GM18519 (cell line): ENCODE results near the gene WDR43.

Experiments
- ATAC-seq: cut with Tn5 transposase; IDR thresholded peaks from one replicate; pipeline ENCODE4 v1.9.1; 2021; ENCODE audit warnings: mild to moderate bottlenecking, moderate library complexity; ENCODE audit not compliant: unreplicated experiment, low FRiP score

Gene WDR43

DNA sequence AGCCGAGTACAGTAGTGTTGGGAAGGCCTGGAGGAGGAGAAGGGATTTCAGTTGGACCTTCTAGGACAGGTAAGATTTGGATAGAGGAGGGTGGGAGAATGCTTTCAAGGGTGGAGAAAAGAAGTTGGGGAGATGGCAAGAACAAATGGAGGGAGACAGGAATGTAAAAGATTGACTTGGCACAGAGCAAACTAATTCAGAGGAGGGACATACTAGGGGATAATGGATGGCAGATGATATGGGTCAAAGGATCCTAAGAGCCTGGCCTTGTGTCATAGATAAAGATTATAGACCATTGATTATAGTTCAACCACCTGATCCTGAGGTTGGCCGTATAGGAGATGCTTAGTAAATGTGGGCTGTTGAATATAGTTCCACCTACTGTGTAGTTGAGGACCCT, 12.4 kb downstream of the WDR43 start:
- ATAC-seq: no peak

DNA sequence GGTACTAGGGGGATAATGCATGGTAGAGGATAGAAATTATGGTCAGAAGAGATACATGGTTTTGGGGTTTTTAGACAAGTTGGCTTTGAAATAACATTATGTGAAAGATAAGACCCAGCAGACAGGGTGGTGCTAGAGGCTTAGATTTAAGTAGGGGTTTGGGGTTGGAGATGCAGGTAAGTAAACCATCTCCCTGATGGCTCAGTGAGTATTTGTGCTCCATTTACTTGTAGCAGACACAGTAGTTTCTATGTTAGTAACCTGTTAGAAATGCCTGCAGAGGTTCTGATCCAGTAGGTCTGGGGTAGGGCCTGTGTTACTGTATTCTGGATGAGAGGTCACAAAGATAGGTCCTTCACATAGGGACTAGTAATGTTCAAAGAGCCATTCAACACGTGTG, 13.7 kb downstream of the WDR43 start:
- no peak for ATAC-seq

DNA sequence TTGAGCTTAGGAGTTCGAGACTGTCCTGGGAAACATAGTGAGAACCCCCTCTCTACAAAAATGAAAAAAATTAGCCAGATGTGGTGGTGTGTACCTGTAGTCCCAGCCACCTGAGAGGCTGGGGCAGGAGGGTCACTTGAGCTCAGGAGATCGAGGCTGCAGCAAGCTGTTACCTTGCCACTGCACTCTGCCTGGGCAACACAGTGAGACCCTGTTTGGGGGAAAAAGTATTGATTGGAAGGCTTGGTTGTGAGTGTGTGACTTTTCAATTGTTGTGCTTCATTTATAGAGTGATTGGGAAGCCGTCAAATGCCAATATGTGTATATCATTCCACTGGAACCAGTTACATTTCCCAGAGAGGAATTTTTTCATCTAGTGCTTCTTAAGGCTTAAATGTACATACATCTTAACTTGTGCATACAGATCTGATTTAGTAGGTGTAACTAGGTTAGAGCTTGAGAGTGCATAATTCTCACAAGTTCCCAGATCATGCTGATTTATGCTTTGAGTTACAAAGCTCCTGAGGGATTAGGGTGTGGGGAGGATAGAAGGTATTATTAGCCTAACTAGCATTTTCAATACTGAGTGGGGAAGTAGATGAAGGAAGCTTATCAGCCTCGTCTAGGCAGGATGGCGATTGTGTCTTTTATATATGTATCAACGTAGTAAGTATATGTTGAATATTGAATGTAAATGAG, 15.3 kb downstream of the WDR43 start:
- ATAC-seq: no peak

DNA sequence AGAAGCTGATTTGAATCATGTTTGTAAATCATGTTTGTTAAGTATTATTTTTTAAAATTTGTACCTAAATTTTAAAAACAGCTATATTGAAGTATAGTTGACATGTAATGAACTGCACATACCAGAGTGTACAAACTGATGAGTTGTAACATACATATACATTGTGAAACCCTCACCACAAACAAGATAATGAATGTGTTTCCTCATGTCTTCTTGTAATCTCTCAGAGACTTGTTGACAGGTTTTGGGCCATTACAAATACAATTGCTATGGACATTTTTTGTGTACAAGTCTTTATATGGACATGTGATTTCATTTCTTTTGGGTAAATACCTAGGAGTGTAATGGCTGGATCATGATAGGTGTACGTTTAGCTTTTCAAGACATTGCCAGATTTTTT, 21.5 kb downstream of the WDR43 start:
- ATAC-seq: no peak

DNA sequence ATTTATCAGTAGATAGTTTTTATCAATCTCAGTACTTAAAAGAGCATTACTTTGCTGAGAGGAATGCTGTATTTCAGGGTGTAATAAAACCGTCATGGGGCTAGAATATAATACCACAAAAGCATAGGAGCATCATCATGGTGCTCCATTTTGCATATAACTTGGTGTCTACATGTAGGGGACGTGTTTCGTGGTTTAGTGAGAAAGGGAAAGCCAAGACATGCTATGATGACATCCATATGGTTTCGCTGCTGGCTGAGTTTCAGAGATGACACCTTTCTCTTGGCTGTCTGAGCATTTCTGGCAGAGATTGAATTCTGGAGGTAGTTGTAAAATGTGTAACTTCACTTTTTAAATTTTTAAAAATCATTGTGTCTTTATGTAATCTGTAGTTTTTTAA, 32.4 kb downstream of the WDR43 start:
- no peak for ATAC-seq

DNA sequence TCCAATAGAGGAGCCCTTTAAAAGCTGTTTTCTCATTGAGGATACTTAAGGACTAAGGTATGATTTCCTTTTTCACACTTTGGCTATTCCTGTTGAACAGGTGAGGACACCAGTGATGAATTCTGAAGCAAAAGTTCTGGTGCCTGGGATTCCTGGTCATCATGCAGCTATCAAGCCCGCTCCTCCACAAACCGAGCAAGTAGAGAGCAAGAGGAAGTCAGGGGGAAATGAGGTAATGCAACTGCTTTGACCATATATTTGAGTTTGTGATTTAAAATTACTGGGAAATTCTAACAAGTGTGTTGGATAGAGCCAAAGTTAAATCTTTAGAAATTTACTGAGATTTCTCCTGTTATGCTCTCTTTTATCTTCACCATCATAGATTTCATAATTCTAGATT, 33.0 kb downstream of the WDR43 start:
- ATAC-seq: no peak

DNA sequence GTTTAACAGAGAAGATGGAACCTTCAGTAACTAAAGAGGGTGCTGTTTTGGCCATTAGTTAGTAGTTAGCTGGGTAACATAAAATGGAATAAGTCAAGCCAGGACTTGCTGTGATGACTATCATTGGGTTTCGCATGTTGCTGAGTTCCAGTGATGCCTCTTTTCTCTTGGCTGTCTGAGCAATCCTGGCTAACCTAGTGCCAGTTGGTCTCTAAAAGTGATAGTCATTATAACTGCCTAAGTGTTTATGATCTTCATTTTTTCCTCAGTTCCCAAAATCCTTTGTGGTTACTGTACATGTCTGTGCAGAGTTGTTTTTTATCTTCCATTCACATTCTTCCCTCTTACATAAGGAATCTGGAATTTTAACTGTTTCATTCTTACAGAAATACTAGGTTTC, 33.4 kb downstream of the WDR43 start:
- no peak for ATAC-seq

DNA sequence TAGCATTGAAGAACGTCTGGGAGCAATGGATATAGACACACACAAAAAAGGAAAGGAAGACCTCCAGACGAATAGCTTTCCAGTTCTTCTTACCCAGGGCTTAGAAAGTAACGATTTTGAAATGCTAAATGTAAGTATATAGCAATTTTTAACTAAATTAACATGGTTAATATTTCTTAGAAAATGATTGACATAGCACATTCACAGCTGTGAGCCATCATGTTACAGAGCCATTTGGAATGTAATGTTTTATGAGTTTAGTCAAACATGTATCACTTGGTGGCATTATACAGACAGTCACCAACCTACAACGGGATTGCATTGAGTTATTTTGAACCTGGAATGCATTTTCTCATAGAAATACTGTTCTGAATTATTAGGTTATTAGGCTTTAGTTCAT, 35.1 kb downstream of the WDR43 start:
- no peak for ATAC-seq

DNA sequence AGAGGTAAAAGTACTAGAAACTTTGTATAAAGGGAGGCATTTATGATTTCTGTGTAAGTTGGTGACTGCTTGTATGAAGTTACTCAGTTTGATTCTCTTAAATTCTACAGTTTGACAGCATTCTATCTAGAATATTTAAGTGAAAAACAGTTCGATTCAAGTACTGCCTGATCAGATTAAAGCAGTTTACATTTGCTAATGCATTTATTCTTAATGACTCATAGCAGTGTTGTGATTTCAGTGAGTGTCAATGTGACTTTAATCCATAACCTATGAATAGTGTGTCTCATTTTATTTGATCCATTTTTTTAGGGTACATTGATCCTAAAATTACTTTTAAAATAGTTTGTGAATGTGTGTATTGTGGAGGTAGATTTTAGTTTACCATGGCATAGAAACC, 35.7 kb downstream of the WDR43 start:
- no peak for ATAC-seq

DNA sequence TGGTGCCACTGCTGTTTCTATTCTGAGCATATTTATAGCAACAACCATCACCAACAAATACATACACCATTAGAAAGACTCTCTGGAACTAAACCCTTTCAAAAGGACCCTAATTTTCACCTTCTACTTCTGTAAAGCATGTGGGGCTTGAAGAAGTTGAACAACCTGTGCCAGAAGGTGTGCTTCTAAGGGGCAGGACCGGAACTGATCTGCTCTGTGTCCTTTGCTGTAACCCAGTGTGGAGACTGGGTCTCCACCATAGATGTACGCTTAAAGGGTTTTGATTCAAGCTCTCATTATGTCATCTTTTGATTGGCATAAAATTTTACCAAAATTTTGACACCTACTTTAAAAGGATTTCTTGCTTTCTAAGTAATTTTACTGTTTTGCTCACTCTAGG, 40.3 kb downstream of the WDR43 start:
- ATAC-seq: no peak

DNA sequence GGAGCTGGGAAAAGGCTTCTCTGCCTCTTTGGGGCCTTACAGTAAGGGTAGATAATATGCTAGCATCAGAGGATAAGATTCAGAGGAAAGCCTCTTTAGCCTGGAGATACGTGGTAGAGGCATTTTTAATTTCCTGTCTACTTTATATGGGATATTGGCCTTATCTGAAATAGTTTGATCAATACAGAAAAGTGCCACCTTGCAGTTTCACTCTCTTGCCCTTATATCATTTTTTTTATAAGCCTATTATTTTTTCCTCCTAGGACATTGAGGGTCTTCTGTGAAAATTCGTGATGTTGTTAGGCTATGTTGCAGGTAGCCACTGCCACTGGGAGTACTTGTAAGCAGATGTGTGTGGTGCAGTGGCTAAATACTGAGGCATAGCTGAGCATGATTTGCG, 46.5 kb downstream of the WDR43 start:
- no peak for ATAC-seq

DNA sequence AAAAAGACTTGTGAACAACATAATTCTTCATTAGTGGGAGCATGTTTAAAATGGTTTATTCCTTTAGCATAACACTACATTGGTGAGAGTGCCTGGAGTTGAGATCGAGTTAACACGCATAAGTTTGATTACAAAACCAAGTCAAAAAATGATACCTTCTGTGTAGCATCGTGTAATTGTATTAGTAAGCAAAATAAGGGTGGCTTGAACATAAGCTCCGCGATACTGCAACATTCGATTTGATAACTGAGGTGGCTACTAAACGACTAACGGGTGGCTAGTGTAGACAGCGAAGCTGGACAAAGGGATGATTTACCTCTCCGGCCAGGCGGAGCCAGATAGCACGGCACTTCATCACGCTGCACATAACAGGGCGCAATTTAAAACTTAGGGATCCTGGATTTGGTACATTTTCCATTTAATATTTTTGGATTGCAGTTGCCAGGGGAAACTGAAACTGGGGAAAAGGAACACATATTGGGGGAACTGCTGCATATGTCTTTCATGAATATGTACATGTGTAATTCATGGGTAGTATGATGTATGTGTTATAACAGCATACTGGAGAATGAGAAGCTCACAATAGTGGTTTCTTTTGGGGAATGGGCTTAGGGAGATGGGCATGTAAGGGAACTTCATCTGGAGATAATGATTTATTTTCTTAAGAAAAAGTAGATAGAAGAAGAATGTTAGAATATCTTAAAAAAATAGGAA, 50.2 kb downstream of the WDR43 start:
- no peak for ATAC-seq

DNA sequence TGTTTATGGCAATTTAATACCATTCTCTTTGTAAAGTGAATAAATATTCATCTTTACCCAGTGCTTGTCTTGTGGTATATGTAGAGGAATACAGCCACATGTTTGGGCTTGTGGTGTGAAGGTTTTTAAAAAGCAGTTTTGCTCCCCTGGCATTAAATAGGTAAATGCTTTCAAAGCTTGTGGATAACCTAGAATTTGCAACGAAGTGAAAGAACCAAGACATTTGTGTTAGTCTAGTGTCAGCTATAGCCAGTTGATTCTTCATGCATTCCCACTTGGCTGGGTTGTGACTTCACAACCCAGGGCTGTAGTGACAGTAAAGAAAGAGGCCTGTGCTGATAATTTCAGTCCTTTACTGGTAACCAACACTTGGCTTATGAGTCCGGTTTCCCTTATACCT, 53.7 kb downstream of the WDR43 start:
- ATAC-seq: no peak

DNA sequence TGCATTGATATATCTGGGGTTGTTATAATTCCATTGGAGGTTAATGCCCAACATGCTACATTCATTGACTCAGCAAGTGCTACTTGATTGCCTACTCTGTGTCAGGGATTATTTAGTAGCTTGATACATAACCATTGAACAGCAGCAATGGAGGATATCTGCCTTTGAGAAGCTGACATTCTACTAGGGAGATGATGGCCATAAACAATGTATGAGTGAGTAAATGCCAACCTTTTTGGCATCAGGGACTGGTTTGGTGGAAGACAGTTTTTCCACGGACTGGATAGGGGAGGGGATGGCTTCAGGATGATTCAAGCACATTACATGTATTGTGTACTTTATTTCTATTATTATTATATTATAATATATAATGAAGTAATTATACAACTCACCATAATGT, 54.7 kb downstream of the WDR43 start:
- no peak for ATAC-seq

DNA sequence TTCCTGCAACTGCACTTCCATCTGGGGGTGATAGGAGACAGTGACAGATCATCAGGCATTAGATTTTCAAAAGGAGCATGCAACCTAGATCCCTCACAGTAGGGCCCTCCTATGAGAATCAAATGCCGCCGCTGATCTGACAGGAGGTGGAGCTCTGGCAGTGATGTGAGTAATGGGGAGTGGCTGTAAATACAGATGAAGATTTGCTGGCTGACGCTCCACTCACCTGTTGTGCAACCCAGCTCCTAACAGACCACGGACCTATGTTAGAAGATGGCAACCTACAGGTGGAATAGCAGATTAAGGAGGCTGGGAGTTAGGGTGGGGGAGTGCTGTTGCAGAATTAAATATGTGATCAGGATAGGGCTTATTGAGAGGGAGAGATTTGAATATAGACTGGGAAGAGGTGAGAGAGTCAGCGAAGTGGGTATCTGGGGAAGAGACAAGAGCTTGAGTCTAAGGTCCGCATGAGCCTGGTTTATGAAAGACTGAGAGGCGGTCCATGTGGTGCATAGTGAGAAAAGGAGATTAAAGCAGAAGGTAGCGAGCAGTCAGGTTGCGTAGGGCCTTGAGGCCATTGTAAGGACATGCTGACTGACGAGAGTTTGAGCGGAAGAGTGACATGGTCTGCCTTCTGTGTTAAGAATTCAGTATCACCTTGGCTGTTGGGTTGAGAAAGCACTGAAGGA, 55.3 kb downstream of the WDR43 start:
- no peak for ATAC-seq

DNA sequence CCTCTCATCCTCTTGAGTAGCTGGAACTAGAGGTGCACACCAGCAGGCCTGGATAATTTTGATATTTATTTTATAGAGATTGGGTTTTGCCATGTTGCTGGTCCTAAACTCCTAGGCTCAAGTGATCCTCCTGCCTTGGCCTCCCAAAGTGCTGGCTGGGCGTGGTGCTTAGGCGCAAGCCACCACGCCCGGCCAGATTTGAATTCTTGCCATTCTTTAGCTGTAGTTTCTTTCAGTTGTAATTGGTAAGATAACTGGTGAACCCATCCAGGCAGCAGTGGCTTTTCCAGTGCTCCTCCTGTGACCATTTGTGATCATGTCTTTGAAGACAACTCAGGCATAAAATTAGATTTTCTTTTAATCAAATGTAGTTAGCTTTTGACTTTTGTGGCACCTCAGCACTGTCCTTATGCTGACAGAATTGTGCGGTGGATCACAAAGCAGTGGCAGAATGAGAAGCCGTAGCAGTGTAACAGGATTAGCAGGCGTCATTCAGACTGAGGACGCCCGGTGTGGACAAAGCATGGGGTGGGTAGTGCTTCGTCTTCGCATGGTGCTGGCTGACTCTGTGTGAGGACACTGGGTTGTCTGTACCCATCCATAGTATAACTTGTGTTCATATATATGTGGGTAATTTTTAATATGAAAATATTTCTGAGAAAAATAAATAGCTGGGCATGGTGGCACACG, 56.6 kb downstream of the WDR43 start:
- ATAC-seq: no peak

DNA sequence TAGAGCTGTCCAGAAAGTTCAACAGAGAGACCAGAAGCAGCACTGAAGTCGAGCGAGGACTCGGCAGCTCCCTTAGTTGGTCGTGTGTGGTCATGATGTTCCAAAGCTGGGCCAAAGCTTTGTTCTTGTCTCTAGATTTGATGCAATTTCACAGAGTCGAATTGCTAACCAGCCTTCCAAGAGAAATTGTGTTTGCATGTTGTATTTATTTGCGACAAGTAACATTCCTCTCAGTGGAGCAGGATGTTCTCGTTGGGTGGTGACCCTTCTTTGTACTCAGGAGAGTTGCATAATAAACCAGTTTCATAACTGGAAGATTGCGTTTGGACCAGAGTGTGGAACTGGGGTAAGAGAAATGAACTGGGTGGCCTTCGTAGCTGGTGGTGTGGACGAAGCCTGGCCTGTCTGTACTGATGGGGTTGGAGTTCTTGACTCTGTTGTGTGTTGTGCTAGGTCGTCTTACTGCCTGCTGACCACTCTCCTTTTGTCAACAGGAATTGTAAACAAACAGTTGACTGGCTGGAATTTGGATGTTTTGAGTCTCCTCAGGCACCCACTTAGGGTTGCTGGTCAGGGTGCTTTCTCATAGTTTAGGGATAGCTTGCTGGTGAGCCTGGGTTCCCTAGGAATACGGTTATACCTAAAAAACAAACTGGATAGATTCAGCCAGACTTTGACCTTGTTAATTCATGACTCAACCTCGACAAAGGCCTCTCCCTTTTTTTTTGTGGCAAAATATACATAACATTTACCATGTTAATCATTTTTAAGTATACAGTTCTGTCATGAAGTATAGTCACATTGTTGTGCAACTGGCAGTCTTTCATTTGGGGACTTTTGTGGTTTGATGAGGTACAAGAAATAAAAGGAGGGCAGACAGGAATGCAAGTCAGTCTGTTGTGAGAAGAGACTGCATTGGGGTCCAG, 57.7 kb downstream of the WDR43 start:
- ATAC-seq: no peak

DNA sequence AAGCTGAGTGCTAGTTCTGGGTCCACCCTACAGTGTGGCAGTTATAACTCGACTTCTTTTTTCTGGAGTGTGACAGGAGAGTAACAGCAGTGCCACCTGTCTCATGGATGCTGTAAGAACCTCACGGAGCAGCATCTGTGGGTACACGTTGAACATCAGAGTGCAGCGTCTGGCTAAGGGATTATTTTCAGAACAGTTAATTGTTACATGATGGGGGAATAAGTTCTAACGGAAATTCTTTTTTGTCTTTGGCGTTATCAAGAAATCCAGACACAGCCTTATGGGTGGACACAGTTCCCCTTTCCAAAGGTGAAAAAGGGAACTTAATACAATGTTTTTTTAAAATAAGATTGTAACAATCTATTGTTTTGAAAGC, 58.4 kb downstream of the WDR43 start:
- ATAC-seq: no peak

DNA sequence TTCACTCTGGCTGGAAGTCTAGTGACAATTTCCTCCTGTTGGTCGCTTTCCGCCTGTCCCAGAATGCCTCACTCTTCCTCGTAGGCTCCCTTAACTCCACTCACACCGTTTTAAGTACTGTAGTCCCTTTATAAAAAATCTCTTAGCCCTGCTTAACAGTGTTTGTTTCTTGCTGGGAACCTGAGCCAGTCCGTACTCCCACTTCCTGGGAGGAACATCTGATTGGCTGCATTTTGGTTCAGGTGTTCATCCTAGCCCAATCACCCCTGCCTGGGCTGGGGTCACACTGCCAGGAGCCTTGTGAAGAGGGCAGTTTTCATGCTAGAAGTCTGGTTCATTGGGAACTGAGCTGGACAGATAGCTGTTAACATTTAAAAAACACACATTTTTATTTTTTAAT, 61.0 kb downstream of the WDR43 start:
- ATAC-seq: no peak

DNA sequence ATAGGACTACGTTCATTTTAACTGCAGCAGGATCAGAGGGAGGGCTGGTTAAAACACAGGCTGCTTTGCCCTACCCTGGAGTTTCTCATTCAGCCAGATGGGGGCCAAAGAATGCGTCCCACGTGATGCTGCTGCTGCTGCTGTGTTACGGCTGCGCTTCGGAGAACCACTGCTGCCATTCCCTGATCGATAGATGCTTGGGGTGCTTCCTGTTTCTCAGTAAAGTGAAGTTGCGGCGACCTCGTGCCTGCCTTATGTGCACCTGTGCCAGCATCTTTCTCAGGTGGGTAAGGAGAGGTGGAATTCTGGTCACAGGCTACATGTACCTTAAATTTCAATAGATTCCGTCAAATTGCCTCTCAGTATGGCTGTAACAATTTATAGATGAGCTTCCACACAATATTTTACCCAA, 62.0 kb downstream of the WDR43 start:
- no peak for ATAC-seq
